Suprapubic skin (tissue), 4 donors: ENCODE results near the gene WDR27.

Experiments
- CTCF ChIP-seq, 2 donors: fragments of 200-600 bp in 1 of 2; fragments of 450-650 bp in 1 of 2; sonication (generic) in 1 of 2; IDR thresholded peaks; one replicate each; pipeline ENCODE4 v1.5.1; 2016 to 2019; ENCODE audit warnings: antibody characterized with exemption in 2 of 2, mild to moderate bottlenecking in 1 of 2, moderate library complexity in 1 of 2
- POLR2A ChIP-seq, 2 donors: fragments of 450-650 bp; IDR thresholded peaks; one replicate each; pipeline ENCODE4 v1.6.1; 2017; ENCODE audit warnings: antibody characterized with exemption in 2 of 2, mild to moderate bottlenecking in 2 of 2, moderate library complexity in 2 of 2
- POLR2AphosphoS5 ChIP-seq, 3 donors: sonication (generic); formaldehyde crosslinking; IDR thresholded peaks; one replicate each; pipeline ENCODE4 v1.6.1; 2017; ENCODE audit warnings: antibody characterized with exemption in 3 of 3

GRCh38 chr6:169575821-169576220 lies 126.0 kb downstream of the WDR27 start:
- TF ChIP-seq CTCF (IDR thresholded peaks at IDR 0.05) (no peak), POLR2AphosphoS5 (IDR thresholded peaks at IDR 0.05) (no peak), POLR2A (IDR thresholded peaks at IDR 0.05) (no peak)
